CD4-positive, alpha-beta T cell treated with Interleukin-15 for 1 hour (primary cell): ENCODE data around the gene TROAP.
"Not testable (repeated sequence)": the region's sequence is repeated elsewhere in the genome, so short reads cannot be mapped to it uniquely, and the experiment has no call there.

ENCODE experiments used
- DNase-seq: peaks from one replicate; pipeline ENCODE4 v3.0.0-alpha.2; 2020

Gene TROAP

GRCh38 chr12:49322708-49323523 lies at the start of gene TROAP:
Gene TROAP, plus strand, starts transcription at chr12:49323255. Its CDS starts 354 bp downstream, at chr12:49323609.
- peak; percentile 97 for DNase-seq

- DNase-seq = no peak
These were observed 49.2 kb upstream of the TROAP start for GRCh38 chr12:49273726-49274395.

GRCh38 chr12:49274396-49275069 lies 48.5 kb upstream of the TROAP start:
- DNase-seq = no peak

- no peak for DNase-seq
These were observed 46.5 kb upstream of the TROAP start for GRCh38 chr12:49276304-49277290.

GRCh38 chr12:49277466-49277865 lies 45.6 kb upstream of the TROAP start:
- DNase-seq = no peak

- no peak for DNase-seq
These were observed 43.3 kb upstream of the TROAP start for GRCh38 chr12:49279706-49280159.

GRCh38 chr12:49280545-49280944 lies 42.5 kb upstream of the TROAP start:
- not testable (repeated sequence) for DNase-seq

GRCh38 chr12:49282302-49282701 lies 40.8 kb upstream of the TROAP start:
- no peak for DNase-seq

- not testable (repeated sequence) for DNase-seq
These were observed 40.2 kb upstream of the TROAP start for GRCh38 chr12:49282740-49283375.

- no peak for DNase-seq
These were observed 39.3 kb upstream of the TROAP start for GRCh38 chr12:49283541-49284429.

- DNase-seq = no peak
These were observed 38.4 kb upstream of the TROAP start for GRCh38 chr12:49284672-49285071.

- no peak for DNase-seq
These were observed 35.2 kb upstream of the TROAP start for GRCh38 chr12:49287876-49288275.

- peak; percentile 64 for DNase-seq
These were observed 34.6 kb upstream of the TROAP start for GRCh38 chr12:49288412-49288853.

- no peak for DNase-seq
These were observed 34.0 kb upstream of the TROAP start for GRCh38 chr12:49288922-49289555.

- DNase-seq = no peak
These were observed 30.4 kb upstream of the TROAP start for GRCh38 chr12:49292729-49293055.

- DNase-seq = no peak
These were observed 29.7 kb upstream of the TROAP start for GRCh38 chr12:49293056-49293956.

- DNase-seq = no peak
These were observed 28.8 kb upstream of the TROAP start for GRCh38 chr12:49294086-49294803.

GRCh38 chr12:49294804-49295081 lies 28.3 kb upstream of the TROAP start:
- DNase-seq = no peak
